Hepatocyte (in vitro differentiated cells): ENCODE measurements around the gene SMIM31. TPM values are rescaled to one million over a fixed set of nuclear protein-coding genes. Genes with fewer than 3 reads are reported as not detected.

ENCODE experiments used
- DNase-seq: peaks from one replicate; pipeline ENCODE4 v3.0.0-alpha.2; 2016; ENCODE audit warnings: low spot score
- H2AFZ ChIP-seq: fragments of 200-600 bp; sonication (generic); 2 replicates; pipeline ENCODE4 v1.6.0; 2016; ENCODE audit warnings: antibody characterized with exemption, mild to moderate bottlenecking
- H3K27ac ChIP-seq: fragments of 200-600 bp; sonication (generic); 2 replicates; pipeline ENCODE4 v1.5.1; 2016; ENCODE audit warnings: mild to moderate bottlenecking
- H3K27me3 ChIP-seq: fragments of 200-600 bp; sonication (generic); 2 replicates; pipeline ENCODE4 v1.6.1; 2016
- H3K36me3 ChIP-seq: fragments of 200-600 bp; sonication (generic); replicated peaks from 2 replicates; pipeline ENCODE4 v1.5.1; 2016; ENCODE audit warnings: low read depth; ENCODE audit not compliant: insufficient read depth
- H3K4me1 ChIP-seq: fragments of 200-600 bp; sonication (generic); 2 replicates; pipeline ENCODE4 v1.5.1; 2016; ENCODE audit warnings: mild to moderate bottlenecking, moderate library complexity; ENCODE audit not compliant: insufficient read depth
- H3K4me2 ChIP-seq: fragments of 200-600 bp; sonication (generic); 2 replicates; pipeline ENCODE4 v1.6.0; 2016
- H3K4me3 ChIP-seq: fragments of 200-600 bp; sonication (generic); 2 replicates; pipeline ENCODE4 v1.5.1; 2016; ENCODE audit warnings: mild to moderate bottlenecking
- H3K79me2 ChIP-seq: fragments of 200-600 bp; sonication (generic); 2 replicates; pipeline ENCODE4 v1.6.0; 2017; ENCODE audit warnings: mild to moderate bottlenecking
- H3K9me2 ChIP-seq: fragments of 200-600 bp; sonication (generic); replicated peaks from 2 replicates; pipeline ENCODE4 v1.6.0; 2017; ENCODE audit warnings: mild to moderate bottlenecking; ENCODE audit not compliant: insufficient read depth
- H3K9me3 ChIP-seq: fragments of 200-600 bp; sonication (generic); 2 replicates; pipeline ENCODE4 v1.5.1; 2016; ENCODE audit warnings: low read depth, mild to moderate bottlenecking
- H4K20me1 ChIP-seq: fragments of 200-600 bp; sonication (generic); 2 replicates; pipeline ENCODE4 v1.6.0; 2016; ENCODE audit warnings: mild to moderate bottlenecking; ENCODE audit not compliant: insufficient read depth, poor library complexity, severe bottlenecking
- CTCF ChIP-seq: fragments of 200-600 bp; sonication (generic); IDR thresholded peaks from 2 replicates; pipeline ENCODE4 v1.5.1; 2016; ENCODE audit warnings: antibody characterized with exemption, mild to moderate bottlenecking; ENCODE audit not compliant: poor library complexity
- EZH2 ChIP-seq: fragments of 200-600 bp; sonication (generic); IDR thresholded peaks from 2 replicates; pipeline ENCODE4 v1.6.1; 2016; ENCODE audit warnings: antibody characterized with exemption, mild to moderate bottlenecking, borderline replicate concordance
- EZH2phosphoT487 ChIP-seq: fragments of 200-600 bp; sonication (generic); IDR thresholded peaks from one replicate; pipeline ENCODE4 v1.6.1; 2018; ENCODE audit warnings: antibody characterized with exemption, mild to moderate bottlenecking, low read depth, moderate library complexity; ENCODE audit not compliant: unreplicated experiment, severe bottlenecking
- WGBS: methylation state at CpG from one replicate; pipeline ENCODE4 v1.1.6; 2016; ENCODE audit warnings: low lambda C conversion rate; ENCODE audit errors: missing lambda C conversion rate; 5-methylcytosine and 5-hydroxymethylcytosine counted together
- polyA plus RNA-seq: library from polyadenylated mRNA; unstranded; fragments of >200 nt; fragmentation: Nextera tagmentation; extraction: Ambion mirVana; gene quantifications from 2 replicates; pipeline ENCODE4 v1.2.1, GENCODE V29; 2016
- total RNA-seq: library from RNA; depleted of rRNA; stranded (reverse); fragments of >200 nt; gene quantifications from 2 replicates; pipeline ENCODE4 v1.2.3, GENCODE V29; 2014

SMIM31 gene
- total and polyA plus RNA-seq, 2 experiments from 2014 or later, result 0.43 to 0.51 TPM

- no peaks in the 10 kb centered on the region for H3K79me2 ChIP-seq
- H3K4me1 ChIP-seq, result no peaks in the 10 kb centered on the region
- H3K27me3 ChIP-seq, result no peaks in the 10 kb centered on the region
- no peak overlapping the region for H3K27ac ChIP-seq
- no peak overlapping the region for H3K4me3 ChIP-seq
- H3K4me2 ChIP-seq, result peak overlapping the region; percentile 22
- TF ChIP-seq CTCF (no peak), EZH2phosphoT487 (no peak), EZH2 (no peak)
- peak overlapping the region; percentile 31 for H2AFZ ChIP-seq
- H4K20me1 ChIP-seq, result no peaks in the 10 kb centered on the region
- 71% methylated on average over 5 of the region's 5 CpGs for WGBS
- H3K9me2 ChIP-seq, result no peaks in the 10 kb centered on the region
- H3K36me3 ChIP-seq, result no peaks in the 10 kb centered on the region
- no peak for DNase-seq
- no peaks in the 10 kb centered on the region for H3K9me3 ChIP-seq
Observed at GRCh38 chr4:164765833-164766232, 11.9 kb downstream of the SMIM31 start.

GRCh38 chr4:164768516-164768915 lies 14.6 kb downstream of the SMIM31 start:
- H3K27ac ChIP-seq, result no peak overlapping the region
- no peaks in the 10 kb centered on the region for H3K4me1 ChIP-seq
- H3K36me3 ChIP-seq, result no peaks in the 10 kb centered on the region
- no peaks in the 10 kb centered on the region for H3K9me3 ChIP-seq
- no peak overlapping the region for H3K4me3 ChIP-seq
- no peaks in the 10 kb centered on the region for H3K9me2 ChIP-seq
- H3K4me2 ChIP-seq, result no peak overlapping the region
- H3K27me3 ChIP-seq, result no peaks in the 10 kb centered on the region
- DNase-seq, result peak; percentile 14
- 42% methylated on average over 5 of the region's 5 CpGs for WGBS
- no peak overlapping the region for H2AFZ ChIP-seq
- no peaks in the 10 kb centered on the region for H3K79me2 ChIP-seq
- TF ChIP-seq CTCF (peak; percentile 53), EZH2 (no peak)
- H4K20me1 ChIP-seq, result no peaks in the 10 kb centered on the region

DNA sequence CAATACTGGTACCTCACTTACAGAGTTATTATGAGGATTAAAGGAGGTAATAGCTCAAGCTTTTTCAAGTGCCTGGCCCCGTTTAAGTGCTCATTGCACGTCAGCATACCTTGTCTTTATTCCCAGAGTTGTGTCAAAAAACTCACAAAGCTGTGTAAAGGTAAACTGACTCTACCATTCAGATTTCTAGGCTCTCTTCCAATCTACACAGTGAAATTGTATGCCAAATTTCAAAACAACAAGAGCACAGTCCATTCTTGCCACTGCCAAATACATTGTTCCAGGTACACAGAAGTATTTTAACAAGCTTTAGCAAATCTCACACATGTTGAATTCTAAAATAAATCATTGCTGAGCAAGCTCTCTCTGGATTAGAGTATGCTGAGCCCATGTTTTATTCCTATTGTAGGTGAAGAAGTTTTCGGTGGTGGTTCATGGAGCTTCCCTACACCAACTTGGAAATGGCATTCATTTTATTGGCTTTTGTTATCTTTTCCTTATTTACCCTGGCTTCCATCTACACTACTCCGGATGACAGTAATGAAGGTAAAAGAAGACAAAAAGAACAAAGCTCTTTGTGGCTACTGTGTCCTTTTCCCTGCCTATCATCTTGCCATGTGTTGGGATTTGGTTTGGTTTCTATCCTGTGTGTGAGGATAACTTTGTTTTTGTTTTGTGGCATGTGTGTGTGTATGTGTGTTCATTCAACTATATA lies 16.2 kb downstream of the SMIM31 start:
- WGBS, result 41% methylated on average over 4 of the region's 4 CpGs
- Histone ChIP-seq H3K4me2 (no peak overlapping the region), H2AFZ (no peak overlapping the region), H3K79me2 (no peaks in the 10 kb centered on the region), H3K36me3 (no peaks in the 10 kb centered on the region), H3K27me3 (no peaks in the 10 kb centered on the region), H3K27ac (no peak overlapping the region), H3K9me2 (no peaks in the 10 kb centered on the region), H3K4me1 (no peaks in the 10 kb centered on the region), H3K9me3 (no peaks in the 10 kb centered on the region), H4K20me1 (no peaks in the 10 kb centered on the region), H3K4me3 (no peak overlapping the region)
- TF ChIP-seq EZH2phosphoT487 (no peak), CTCF (no peak), EZH2 (no peak)
- DNase-seq, result no peak

DNA sequence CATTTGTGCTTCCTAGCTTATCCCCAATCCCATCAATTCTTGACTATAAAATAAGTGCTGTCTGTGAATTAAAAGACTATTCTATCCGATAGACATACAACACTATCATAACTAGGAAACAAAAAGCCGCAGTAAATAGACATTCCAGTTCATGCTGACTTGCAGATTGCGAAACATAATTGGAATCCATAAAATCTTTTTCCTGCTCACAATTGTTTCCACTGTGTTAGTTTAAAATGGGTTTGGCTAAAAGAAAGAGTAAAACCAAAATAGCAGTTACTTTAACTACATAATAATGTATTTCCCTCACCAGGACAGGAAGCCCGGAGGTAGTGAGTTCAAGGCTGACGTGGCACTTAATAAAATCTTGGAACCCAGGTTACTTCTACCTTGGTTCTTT lies 17.2 kb downstream of the SMIM31 start:
- TF ChIP-seq EZH2, result no peak
- TF ChIP-seq EZH2phosphoT487, result no peak
- TF ChIP-seq CTCF, result no peak
- Histone ChIP-seq H2AFZ (no peak overlapping the region), H3K9me3 (no peaks in the 10 kb centered on the region), H4K20me1 (no peaks in the 10 kb centered on the region), H3K79me2 (no peaks in the 10 kb centered on the region), H3K9me2 (no peaks in the 10 kb centered on the region), H3K4me3 (no peak overlapping the region), H3K36me3 (no peaks in the 10 kb centered on the region), H3K27me3 (no peaks in the 10 kb centered on the region), H3K4me1 (peaks cover 6% of the 10 kb centered on the region), H3K27ac (no peak overlapping the region), H3K4me2 (no peak overlapping the region)
- no peak for DNase-seq
- 71% methylated on average over 5 of the region's 5 CpGs for WGBS
